Measurements from ENCODE around the gene PXDN. TPM values are rescaled to one million over a fixed set of nuclear protein-coding genes. Genes with fewer than 3 reads are reported as not detected.

Gene PXDN
- total and polyA plus RNA-seq, 2 donors (not counting 3 experiments of a cell fraction or from before 2014, with no cell fraction given), result 231 to 308 TPM

GRCh38 chr2:1662606-1663180 is 81.6 kb downstream of the PXDN start:
- Histone ChIP-seq H4K20me1 (replicated peaks; ENCODE audit: control insufficient read depth, extremely low read depth, insufficient read depth, low read length) (no peaks in the 10 kb centered on the region), H3K9me1 (replicated peaks; ENCODE audit: control insufficient read depth, extremely low read depth, insufficient read depth, low read length) (no peaks in the 10 kb centered on the region), H3K9me3 (replicated peaks; ENCODE audit: control insufficient read depth, insufficient read depth, low read length) (no peaks in the 10 kb centered on the region), H3K4me2 (ENCODE audit: insufficient read depth, low read length) (no peak overlapping the region), H3K4me1 (ENCODE audit: control insufficient read depth, extremely low read depth, insufficient read depth, low read length) (no peaks in the 10 kb centered on the region), H3K36me3 (ENCODE audit: control insufficient read depth in 2 of 2, extremely low read depth in 1 of 2, insufficient read depth in 2 of 2, low read length in 2 of 2) (peaks cover 16 to 52% of the 10 kb centered on the region in 2 experiments), H2AFZ (ENCODE audit: low read depth, low read length) (no peak overlapping the region), H3K4me3 (replicated peaks in 1 of 3; ENCODE audit: insufficient read depth in 1 of 3, low read depth in 1 of 3, low read length in 3 of 3) (no peak overlapping the region), H3K27me3 (ENCODE audit: control insufficient read depth in 2 of 2, insufficient read depth in 2 of 2, low read length in 2 of 2) (no peaks in the 10 kb centered on the region), H3K27ac (ENCODE audit: insufficient read depth, low read depth, low read length) (no peak overlapping the region), H3K9ac (replicated peaks; ENCODE audit: extremely low read depth, insufficient read depth, low read length) (no peak overlapping the region), H3K79me2 (ENCODE audit: control insufficient read depth, insufficient read depth, low read length) (no peaks in the 10 kb centered on the region)
- no peak for FAIRE-seq
- BruUV-seq (replicated peaks), result no TSS peak
- no peak for TF ChIP-seq FOS (IDR thresholded peaks at IDR 0.05; ENCODE audit: borderline replicate concordance, insufficient read depth, low read length)
- TF ChIP-seq POLR2A (IDR thresholded peaks at IDR 0.05; ENCODE audit: low read depth, low read length), result no peak
- no peak for TF ChIP-seq CTCF (IDR thresholded peaks at IDR 0.05; ENCODE audit: extremely low read depth in 1 of 2, insufficient read depth in 1 of 2, low read depth in 1 of 2, low read length in 2 of 2)
- TF ChIP-seq JUN (IDR thresholded peaks at IDR 0.05; ENCODE audit: borderline replicate concordance, insufficient read depth, insufficient read length, low read depth), result no peak
- TF ChIP-seq EZH2 (IDR thresholded peaks at IDR 0.05; ENCODE audit: borderline replicate concordance, low read depth, low read length, severe bottlenecking), result no peak
- TF ChIP-seq MYC (IDR thresholded peaks at IDR 0.05; ENCODE audit: low read depth, low read length), result no peak
- no peak for TF ChIP-seq GATA2 (IDR thresholded peaks at IDR 0.05; ENCODE audit: insufficient read depth, insufficient read length, low read depth, low read length)
- no peak for TF ChIP-seq POLR2AphosphoS5 (IDR thresholded peaks at IDR 0.05; ENCODE audit: insufficient read depth, low read depth, low read length)
- TF ChIP-seq MAX (IDR thresholded peaks at IDR 0.05; ENCODE audit: insufficient read depth, insufficient read length), result no peak
- intact Hi-C loops (cut with micrococcal nuclease), result loop anchor here (10.0 kb wide), 1 partner anchor 932 kb away; no protein-coding TSS in a partner anchor
- DNase-seq (ENCODE audit: low read depth, low spot score), result no peak
- dilution Hi-C loops (cut with MboI; ENCODE audit: extremely low pct_ligation_motif_present, low sequenced_read_pairs), result no loop called here
- CTCF ChIA-PET, result interaction anchor here (1.7 kb wide), 1 partner anchor 10 kb away, joined by 4 read pairs; no protein-coding TSS in a partner anchor
- POLR2A ChIA-PET, result no interaction called here
